IMR-90 (cell line): ENCODE measurements around the gene ERGIC1. TPM values are rescaled to one million over a fixed set of nuclear protein-coding genes. Genes with fewer than 3 reads are reported as not detected.

ENCODE experiments used
- NFE2L2 ChIP-seq: fragments of 150-350 bp; IDR thresholded peaks from 2 replicates; pipeline ENCODE4 v1.6.1; 2016; ENCODE audit warnings: low read depth, mild to moderate bottlenecking, low read length
- RCOR1 ChIP-seq: IDR thresholded peaks from 2 replicates; pipeline ENCODE4 v1.6.1; 2012; ENCODE audit warnings: mild to moderate bottlenecking, low read length, improper control_type of control experiment; ENCODE audit not compliant: insufficient replicate concordance
- RFX5 ChIP-seq: IDR thresholded peaks from 2 replicates; pipeline ENCODE4 v1.8.0; 2012; ENCODE audit warnings: low read depth, mild to moderate bottlenecking, low read length, moderate library complexity
- polyA plus RNA-seq, 3 experiments: library from polyadenylated mRNA; depleted of rRNA; stranded (reverse); fragments of >200 nt; gene quantifications; 2 replicates each; pipeline ENCODE4 v1.2.3, GENCODE V29; 2012; ENCODE audit warnings: low replicate concordance in 1 of 3
- total RNA-seq: library from RNA; depleted of rRNA; stranded (reverse); fragments of >200 nt; gene quantifications from 2 replicates; pipeline ENCODE4 v1.2.3, GENCODE V29; 2012
- TF ChIP-seq, protein P1 (sequence below): conservative IDR thresholded peaks from 2 replicates; pipeline ENCODE4 v1.5.1; 2012; ENCODE audit warnings: mild to moderate bottlenecking, low read depth, low read length, improper control_type of control experiment

ERGIC1 gene
- total and polyA plus RNA-seq, 2 of the 4 experiments (the other 2 are of a cell fraction) = 134 to 192 TPM

DNA sequence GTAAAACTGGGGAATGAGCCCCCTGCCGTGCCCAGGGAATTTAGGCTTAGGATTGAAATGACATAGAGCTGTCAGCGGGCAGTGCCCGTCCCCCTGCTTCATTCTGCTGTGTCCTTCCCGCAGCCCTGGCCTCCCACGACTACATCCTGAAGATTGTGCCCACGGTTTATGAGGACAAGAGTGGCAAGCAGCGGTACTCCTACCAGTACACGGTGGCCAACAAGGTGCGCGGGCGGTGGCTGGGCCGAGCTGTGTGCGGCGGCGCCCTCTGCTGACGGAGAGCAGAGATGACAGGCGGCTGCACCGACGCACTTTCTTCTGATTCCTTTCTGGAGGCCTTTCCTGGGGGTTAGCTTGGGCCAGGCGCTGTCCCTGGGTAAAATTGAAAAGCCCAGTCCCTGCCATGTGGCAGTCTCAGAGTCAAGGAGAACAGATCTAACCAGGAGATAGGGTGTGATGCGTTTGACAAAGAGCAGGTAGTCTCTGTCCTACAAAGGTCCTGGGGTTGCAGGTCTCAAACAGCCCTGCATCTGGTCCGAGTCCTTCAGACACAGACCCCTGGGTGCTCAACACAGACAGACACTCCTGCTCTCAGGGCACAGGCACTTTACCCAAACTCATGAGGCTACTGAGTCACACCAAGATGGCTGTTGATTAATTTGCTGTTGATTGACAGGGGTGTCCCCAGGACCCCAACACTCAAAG, 98.4 kb downstream of the ERGIC1 start (continued):
- TF ChIP-seq, protein P1, sequence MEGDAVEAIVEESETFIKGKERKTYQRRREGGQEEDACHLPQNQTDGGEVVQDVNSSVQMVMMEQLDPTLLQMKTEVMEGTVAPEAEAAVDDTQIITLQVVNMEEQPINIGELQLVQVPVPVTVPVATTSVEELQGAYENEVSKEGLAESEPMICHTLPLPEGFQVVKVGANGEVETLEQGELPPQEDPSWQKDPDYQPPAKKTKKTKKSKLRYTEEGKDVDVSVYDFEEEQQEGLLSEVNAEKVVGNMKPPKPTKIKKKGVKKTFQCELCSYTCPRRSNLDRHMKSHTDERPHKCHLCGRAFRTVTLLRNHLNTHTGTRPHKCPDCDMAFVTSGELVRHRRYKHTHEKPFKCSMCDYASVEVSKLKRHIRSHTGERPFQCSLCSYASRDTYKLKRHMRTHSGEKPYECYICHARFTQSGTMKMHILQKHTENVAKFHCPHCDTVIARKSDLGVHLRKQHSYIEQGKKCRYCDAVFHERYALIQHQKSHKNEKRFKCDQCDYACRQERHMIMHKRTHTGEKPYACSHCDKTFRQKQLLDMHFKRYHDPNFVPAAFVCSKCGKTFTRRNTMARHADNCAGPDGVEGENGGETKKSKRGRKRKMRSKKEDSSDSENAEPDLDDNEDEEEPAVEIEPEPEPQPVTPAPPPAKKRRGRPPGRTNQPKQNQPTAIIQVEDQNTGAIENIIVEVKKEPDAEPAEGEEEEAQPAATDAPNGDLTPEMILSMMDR = peak; percentile 96
- no peak for TF ChIP-seq RFX5
- TF ChIP-seq RCOR1 = no peak
- no peak for TF ChIP-seq NFE2L2
